ENCODE measurements around the gene CACNG8. TPM values are rescaled to one million over a fixed set of nuclear protein-coding genes. Genes with fewer than 3 reads are reported as not detected.
A peak's percentile ranks its signal among the peaks of the same experiment; 100 is the strongest.
"Not testable (repeated sequence)": the region's sequence is repeated elsewhere in the genome, so short reads cannot be mapped to it uniquely, and the experiment has no call there.

Gene CACNG8
- total RNA-seq, 1 experiment from 2014 or later: 0.45 TPM

DNA sequence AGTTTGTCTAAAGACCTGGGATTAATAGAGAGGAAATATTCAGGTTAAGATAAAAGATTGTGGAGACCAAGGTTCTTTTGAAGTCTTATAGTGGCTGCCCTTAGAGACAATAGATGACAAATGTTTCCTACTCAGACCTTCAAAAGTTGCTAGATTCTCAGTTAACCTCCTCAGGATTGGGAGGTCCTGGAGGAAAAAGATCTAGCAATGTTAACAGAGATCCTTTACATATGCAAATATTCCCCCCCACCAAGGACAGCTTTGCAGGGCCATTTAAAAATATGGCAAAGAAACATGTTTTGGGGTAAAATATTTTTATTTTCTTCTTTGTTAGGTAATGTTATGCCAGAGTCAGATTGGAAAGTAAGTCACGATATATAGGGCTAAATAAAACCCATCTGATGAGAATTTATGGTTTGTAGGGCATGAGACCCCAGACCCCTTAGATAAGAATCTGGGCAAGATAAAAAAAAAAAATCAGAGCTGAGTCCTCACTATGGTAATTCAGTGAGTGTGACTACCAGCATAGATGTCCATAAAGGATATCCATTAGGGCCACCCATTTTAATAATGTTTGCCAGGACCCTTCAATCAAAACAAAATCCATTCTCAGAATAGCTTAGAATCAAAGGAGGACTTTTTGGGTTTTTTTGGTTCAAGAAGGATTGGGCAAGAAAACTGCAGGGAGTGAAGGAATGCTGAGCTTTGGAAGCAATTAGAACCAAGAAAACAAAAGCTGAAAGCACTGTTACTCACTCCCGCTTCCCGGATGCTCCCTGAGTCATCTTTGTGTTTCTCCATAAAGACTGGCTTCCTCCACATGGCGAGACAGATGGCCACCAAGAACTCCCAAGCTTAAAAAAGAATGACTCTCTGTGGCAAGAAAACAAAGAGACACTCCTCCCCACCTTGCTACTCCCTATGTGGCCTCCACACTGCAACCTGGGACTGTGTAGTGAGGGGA, 72.8 kb downstream of the CACNG8 start:
- peak; percentile 88 for DNase-seq (ENCODE audit: low read depth)

DNA sequence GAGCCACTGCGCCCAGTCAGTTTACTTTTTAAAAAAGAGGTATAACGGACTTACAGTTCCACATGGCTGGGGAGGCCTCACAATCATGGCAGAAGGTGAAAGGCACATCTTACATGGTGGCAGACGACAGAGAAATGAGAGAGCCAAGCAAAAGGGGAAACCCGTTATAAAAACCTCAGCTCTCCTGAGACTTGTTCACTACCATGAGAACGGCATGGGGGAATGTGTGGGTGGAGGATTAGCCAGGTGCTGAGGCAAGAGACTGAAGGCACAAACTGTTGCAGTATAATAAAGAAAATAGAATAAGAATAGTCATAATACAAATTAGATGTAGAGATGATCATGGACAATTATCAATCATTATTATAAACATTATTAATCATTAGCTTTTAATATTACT, 73.8 kb downstream of the CACNG8 start:
- not testable (repeated sequence) for DNase-seq (ENCODE audit: low read depth)

Small RNA genes lying within 50 kb of the gene (small RNA-seq; reads per million reads assigned to genes)
- not detected for gene AC012314.20

Other genes with a start within 250 kb of the CACNG8 start
- gene NLRP12, start 138.6 kb upstream of the CACNG8 start, total RNA-seq (2014; rRNA removed; shearing (Covaris generic)): not detected in 2 replicates
- 10.4 and 29.4 TPM in 2 replicates for gene MYADM, start 95.1 kb upstream of the CACNG8 start, total RNA-seq (2014; rRNA removed; shearing (Covaris generic))
- gene PRKCG, start 80.7 kb upstream of the CACNG8 start, total RNA-seq (2014; rRNA removed; shearing (Covaris generic)): 0.43 TPM in 1 of 2 replicates, not detected in the other
- not detected in 2 replicates for gene CACNG7, start 53.7 kb upstream of the CACNG8 start, total RNA-seq (2014; rRNA removed; shearing (Covaris generic))
- gene CACNG6, start 28.7 kb downstream of the CACNG8 start, total RNA-seq (2014; rRNA removed; shearing (Covaris generic)): 0.23 TPM in 1 of 2 replicates, not detected in the other
- 0.74 and 0.84 TPM in 2 replicates for gene VSTM1, start 101.0 kb downstream of the CACNG8 start, total RNA-seq (2014; rRNA removed; shearing (Covaris generic))
- not detected in 2 replicates for gene TARM1, start 118.4 kb downstream of the CACNG8 start, total RNA-seq (2014; rRNA removed; shearing (Covaris generic))
- 0.19 and 1.2 TPM in 2 replicates for gene OSCAR, start 137.9 kb downstream of the CACNG8 start, total RNA-seq (2014; rRNA removed; shearing (Covaris generic))
- 40.8 and 67.5 TPM in 2 replicates for gene NDUFA3, start 139.9 kb downstream of the CACNG8 start, total RNA-seq (2014; rRNA removed; shearing (Covaris generic))
- 17.6 and 19.7 TPM in 2 replicates for gene TFPT, start 152.7 kb downstream of the CACNG8 start, total RNA-seq (2014; rRNA removed; shearing (Covaris generic))
- 102 and 104 TPM in 2 replicates for gene PRPF31, start 152.8 kb downstream of the CACNG8 start, total RNA-seq (2014; rRNA removed; shearing (Covaris generic))
- gene CNOT3, start 174.8 kb downstream of the CACNG8 start, total RNA-seq (2014; rRNA removed; shearing (Covaris generic)): 20.4 and 30.3 TPM in 2 replicates
- gene LENG1, start 196.8 kb downstream of the CACNG8 start, total RNA-seq (2014; rRNA removed; shearing (Covaris generic)): 9.0 and 9.4 TPM in 2 replicates
- 1.2 TPM in 1 of 2 replicates, not detected in the other for gene TMC4, start 210.2 kb downstream of the CACNG8 start, total RNA-seq (2014; rRNA removed; shearing (Covaris generic))
- gene MBOAT7, start 226.6 kb downstream of the CACNG8 start, total RNA-seq (2014; rRNA removed; shearing (Covaris generic)): 82.4 and 104 TPM in 2 replicates
- gene TSEN34, start 228.4 kb downstream of the CACNG8 start, total RNA-seq (2014; rRNA removed; shearing (Covaris generic)): 67.2 and 72.8 TPM in 2 replicates
- 2,721 and 3,393 TPM in 2 replicates for gene RPS9, start 237.9 kb downstream of the CACNG8 start, total RNA-seq (2014; rRNA removed; shearing (Covaris generic))